NCI-H2227 treated with DMSO at 0.1 percent for 48 hours (cell line): Measurements from ENCODE around the gene RAB31.

ENCODE experiments used
- DNase-seq: peaks from one replicate; lab custom pipeline; 2025; lab: John Stamatoyannopoulos, UW

RAB31 gene

DNA sequence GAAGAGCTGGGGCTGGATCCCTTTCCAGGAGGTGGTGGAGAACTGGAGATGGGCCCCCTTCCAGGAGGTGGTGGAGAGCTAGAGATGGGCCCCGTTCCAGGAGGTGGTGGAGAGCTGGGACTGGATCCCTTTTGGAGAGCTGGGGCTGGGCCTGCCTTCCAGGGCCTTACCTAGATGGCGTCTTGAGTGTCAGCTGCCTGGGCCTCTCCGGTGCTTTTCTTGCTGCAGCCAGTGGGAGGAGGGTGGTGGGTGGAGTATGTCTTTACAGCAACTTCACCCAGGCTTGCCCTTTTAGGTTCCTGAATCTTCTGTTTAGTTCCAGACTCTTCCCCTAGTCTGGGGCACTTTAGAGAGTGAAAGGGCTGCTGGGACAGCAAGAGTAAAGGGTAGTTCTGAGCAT, 158.5 kb downstream of the RAB31 start:
- no peak for DNase-seq

DNA sequence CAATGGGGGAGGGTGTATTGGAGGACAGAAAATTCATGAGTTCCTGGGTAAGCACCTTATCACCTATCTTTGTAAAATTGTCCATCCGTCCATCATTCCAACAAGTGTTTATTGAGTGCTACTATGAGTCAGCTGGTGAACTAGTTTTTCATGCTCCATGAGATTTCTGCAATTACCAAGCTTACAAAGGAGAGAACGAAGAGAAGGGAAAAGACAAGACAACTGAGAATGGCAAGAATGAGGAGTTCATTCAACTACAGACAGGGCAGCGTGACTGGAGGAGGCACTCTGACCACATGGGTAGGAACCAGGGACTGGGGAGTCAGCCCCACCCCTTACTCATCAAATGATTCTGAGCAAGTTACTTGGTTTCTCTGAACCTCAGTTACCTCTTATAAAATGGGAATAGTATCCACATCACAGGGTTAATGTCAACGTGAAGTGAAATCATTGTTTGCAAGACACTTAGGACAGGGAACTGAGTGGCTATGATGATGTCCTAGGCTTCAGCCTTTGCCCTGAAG, 159.0 kb downstream of the RAB31 start:
- DNase-seq, result no peak

DNA sequence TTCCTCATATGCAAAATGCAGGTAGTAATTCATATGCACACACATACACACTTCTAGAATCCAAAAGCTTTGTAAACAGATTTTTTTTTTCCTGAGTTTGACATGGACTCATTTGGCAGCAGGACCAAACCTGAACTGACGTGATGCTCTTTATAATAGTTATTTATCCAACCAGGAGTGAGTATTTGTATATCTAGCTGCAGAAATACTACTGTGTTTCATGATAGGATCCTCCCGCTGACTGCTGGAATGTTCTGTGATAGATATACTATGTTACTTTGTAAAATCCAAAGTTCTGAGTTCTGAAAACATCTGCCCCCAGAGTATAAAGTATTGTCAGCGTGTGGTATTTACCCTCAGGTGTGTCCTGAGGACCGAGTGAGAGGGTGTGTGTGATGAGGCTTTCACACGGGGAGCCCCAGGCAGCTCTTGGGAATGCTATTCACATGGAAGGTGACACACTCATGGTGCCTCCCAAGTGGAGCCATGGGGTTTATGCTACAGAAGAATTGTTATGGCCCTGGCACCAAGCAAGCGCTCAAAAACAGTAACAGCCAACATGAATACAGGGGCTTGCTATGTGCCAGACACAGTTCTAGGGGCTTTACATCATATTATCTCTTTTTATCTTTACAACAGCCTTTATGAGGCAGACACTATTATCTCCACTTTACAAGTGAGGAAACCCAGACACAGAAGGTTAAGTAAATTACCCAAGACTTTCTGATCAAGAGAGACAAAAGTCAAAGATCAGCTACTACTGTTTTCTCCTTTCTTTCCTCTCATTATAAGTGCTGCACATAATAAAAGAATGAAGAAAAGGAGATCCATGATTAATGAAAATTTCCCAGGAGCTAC, 161.0 kb downstream of the RAB31 start:
- DNase-seq, result no peak

DNA sequence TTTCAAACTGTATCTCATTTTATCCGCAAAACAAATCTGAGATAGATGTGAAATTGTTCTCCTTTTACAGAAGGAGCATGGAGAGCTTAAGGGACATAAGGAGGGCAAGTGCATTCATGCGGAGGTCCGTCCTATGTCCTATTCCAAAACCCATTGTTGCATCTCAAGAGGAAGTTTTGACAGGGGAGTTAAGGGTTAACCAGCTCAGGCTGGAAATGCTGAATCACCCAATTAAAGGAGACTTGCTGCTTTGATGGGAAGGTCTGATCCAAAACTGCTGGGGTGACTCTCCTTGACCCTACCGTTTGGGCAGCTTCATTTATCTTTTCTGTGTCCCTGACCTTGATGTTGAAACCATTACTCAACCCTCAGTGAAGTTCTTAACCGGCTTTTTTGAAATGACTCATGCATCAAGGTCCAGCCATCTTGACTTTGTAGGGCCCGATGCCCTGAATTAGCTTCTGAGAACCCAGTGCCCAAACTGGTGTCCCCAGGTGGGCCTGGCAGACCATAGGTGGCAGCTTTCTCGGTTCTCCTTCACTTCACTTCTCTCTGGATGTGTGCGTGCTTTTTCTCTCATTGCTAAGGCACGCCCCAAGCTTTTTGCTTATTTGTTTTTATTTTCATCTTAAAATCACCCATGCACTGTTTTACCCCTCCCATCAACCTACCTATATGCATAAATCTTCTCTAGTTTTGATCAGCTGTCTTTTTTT, 161.8 kb downstream of the RAB31 start:
- peak; percentile 43 for DNase-seq

DNA sequence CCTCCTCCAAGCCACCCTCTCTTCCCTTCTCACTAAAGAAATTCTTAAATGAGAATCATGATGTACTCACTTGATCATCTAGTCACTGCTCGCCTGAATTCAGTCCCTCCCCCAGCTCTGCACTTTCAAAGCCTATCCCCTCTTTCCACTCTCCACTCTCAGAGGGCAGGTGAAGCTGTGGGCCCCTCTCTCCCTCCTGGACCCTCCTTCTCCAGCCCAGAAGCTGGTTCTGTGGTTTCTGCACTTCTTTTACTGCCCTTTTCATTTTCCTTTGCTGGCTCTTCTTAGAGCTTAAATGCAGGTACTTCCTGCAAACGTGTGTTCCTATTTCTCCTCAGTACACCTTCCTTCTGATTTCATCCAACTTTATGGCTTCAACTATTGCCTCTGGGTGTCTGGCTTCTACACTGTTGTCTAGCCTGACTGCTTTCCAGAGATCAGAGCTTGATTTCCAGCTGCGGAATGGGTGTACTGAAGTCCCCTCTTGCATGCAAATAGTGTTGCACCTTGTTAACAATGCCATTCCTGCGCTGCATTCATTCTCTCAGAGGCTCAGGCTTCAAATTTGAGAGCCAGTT, 162.4 kb downstream of the RAB31 start:
- DNase-seq, result peak; percentile 29

DNA sequence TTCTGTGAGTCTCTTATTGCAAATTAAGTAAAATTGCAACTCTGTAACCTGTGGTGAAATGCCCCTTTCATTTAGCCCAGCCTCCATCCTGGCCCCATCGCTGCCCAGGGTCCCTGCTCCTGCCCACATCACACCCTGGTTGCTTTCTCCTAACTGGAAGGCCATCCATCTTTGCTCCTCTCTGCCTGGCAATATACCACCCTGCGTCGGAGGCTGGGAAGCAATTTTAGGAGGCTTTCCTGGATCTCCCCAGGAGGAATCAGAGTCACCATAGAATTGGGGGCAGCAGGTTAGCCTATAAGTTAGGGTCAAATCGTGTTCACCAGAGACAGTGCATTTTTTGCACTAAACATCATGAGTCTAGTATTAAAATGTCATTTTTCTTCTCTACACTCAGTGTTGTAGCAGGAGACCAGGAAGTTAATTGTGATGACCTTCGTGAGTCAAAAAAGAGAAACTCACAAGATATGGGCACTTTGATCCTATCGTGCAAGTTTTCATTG, 163.2 kb downstream of the RAB31 start:
- DNase-seq, result no peak

DNA sequence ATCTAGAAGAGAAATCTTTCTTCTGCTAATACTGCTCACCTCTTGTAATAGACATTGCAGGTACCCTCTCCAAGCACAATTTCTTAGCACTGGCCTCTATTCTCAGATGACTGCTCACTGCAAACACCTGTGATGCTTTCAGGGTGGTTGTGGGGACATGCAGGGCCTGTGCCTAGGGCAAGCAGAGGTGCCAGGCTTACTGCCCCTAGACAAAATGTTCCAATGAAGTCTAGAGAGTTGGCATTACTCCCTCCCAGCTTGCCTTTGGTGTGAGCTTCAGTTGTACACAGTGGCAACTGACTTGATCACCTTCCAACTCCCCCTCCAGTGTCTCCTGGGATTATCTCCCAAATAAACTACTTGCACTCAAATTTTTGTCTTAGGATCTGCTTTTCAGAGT, 164.7 kb downstream of the RAB31 start:
- DNase-seq, result no peak

DNA sequence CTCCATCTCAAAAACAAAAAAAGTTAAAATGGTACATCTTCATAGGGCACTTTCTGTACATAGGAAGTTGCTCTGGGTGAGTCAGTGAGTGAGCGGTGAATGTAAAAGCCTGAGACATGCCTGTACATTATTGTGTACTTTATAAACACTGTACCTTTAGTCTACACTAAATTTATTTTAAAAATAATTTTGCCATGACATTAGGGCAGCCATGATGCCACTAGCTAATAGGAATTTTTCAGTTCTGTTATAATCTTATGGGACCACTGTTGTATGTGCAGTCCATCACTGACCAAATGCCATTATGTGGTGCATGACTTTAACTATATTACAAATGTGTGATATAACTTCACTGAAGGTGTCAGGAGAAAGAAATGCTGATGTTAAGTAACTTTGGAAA, 166.6 kb downstream of the RAB31 start:
- DNase-seq, result no peak

DNA sequence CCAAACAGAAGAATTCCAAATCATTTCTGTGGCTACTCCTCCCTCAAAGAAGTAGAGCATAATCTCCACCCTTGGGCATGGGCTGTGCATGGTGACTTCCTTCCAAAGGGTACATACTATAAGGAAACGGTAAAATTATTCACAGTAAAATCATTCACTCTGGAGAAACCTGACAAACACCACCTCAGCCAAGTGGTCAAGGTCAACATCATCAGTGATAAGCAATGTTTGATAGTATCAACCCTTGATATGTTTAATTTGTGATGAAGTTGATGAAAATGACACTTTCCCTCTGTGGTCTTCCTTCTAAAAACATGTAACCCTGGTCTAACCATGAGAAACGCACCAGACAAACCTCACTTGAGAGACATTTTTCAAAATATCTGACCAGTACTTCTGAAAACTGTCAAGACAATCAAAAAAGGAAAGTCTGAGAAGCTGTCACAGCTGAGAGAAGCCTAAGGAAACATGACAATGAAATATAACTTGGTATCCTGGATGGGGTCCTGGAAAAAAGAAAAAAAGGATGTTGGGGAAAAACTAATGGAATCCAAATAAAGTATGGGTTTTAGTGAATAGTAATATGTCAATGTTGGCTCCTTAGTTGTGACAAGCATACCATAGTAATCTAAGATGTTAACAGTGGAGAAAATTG, 168.2 kb downstream of the RAB31 start:
- no peak for DNase-seq

DNA sequence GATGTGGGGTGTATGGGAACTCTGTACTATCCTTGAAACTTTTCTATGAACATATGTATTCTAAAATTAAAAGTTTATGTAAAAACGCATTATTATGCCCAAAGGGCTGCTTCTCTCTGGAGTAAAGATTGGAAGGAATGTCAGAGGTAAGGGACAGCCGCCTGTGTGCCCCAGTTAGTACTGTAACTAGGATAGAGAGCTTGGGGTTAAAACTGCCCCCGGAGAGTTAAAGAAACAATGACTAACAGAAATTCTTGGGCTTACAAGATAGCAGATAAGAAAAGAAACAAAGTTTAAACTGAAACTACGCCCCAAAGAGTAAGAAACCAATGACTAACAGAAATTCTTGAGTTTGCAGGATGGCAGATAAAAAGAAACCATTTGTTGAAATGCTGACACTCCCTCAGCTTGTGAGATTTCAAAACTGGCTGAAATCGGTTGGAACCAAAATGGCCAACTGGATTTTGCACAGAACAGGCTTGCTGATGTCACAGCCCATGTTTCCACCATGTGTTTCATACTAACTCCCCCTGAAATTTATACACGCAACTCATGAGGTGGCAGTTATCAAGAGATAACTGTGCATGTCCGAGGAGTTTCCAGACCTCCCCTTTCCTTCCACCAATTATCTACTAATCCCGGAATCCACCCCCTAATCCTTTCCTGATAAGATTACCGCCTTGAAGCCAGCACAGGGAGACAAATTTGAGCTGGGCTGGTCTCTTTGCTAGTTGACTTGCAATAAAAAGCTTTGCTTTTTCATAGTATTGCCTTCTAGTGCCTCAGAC, 169.0 kb downstream of the RAB31 start:
- peak; percentile 36 for DNase-seq

DNA sequence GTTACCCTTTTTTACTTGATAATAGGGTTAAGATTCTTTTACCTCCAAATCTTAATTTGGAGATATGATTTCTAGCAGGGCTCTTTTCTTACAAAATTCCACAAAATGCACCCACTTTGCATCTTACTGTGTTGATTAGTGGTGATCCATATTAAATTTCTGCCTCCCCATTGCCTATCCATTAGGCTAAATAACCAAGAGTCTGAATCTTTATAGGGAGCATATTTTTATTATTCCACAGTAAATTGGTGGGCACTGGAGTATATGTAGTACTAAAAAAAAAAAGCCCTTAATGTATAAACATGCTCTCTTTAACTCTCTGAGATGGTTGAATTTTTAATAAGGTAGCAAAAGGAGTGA, 169.5 kb downstream of the RAB31 start:
- no peak for DNase-seq

DNA sequence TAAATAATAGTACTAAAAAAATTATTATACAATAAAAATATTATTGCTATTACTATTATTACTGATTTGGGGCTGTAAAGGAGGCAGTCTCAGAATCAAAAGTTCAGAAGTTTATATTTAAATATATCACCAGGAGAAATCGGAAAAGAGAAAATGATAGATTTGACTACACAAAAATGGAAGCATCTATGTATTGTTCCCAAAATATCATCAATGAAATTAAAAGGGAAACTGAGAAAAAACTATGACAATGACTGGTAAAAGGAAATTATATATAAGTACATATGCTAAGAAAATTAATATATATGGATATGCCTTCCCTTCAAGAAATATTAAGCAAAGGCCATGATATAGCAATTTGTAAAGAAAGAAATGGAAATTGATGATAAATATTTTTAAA, 170.0 kb downstream of the RAB31 start:
- DNase-seq, result no peak

DNA sequence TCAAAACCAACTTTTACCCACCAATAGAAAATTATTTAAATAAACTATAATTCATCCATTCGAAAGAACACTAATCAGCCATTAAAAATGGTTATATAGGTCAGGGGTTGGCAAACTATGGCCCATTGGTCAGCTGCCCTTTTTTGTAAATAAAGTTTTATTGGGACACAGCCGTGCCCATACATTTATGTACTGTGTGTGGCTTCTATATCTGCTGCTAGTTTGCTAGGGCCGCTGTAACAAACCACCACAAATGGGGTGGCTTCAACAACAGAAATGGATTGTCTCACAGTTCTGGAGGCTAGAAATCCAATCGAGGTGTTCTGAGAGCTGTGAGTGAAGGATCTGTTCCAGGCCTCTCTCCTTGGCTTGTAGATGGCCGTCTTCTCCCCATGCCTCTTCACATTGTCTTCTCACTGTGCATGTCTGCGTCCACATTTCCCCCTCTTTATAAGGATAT, 170.7 kb downstream of the RAB31 start:
- DNase-seq, result no peak

DNA sequence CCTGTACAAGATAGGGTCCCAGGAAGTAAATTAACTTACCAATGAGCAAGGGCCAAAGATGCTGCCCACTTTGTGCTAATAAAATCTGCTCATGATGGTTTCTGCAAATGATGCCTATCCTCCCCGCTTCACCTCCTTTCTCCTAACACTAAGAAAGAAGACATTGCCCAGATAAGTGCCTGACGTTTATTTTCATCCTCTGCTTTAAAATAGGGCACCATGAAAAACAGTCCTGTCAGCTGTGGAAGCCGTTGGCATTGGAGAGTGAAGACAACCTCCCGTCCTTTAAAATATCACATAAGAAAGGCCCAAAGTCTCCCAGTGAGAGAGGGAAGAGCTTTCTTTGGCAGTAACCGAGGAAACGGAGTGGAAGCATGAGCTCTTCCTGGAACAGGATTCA, 176.0 kb downstream of the RAB31 start:
- no peak for DNase-seq

DNA sequence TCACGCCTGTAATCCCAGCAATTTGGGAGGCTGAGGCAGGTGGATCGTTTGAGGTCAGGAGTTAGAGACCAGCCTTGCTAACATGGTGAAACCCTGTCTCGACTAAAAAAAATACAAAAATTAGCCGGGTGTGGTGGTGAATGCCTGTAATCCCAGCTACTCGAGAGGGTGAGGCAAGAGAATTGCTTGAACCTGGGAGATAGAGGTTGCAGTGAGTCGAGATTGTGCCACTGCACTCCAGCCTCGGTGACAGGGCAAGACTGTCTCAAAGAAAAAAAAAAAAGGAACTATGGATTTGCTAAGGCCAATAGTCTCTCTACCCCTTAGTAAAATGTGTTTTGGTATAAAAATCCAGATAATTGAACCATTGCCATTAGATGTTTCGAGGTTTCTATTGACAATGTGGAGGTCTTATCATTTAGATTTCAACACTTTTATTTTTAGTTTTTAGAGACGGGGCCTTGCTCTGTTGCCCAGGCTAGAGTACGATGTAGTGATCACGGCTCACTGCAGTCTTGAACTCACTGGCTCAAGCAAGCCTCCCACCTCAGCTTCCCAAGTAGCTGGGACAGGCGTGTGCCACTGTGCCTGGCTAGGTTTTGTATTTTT, 176.5 kb downstream of the RAB31 start:
- DNase-seq, result no peak

DNA sequence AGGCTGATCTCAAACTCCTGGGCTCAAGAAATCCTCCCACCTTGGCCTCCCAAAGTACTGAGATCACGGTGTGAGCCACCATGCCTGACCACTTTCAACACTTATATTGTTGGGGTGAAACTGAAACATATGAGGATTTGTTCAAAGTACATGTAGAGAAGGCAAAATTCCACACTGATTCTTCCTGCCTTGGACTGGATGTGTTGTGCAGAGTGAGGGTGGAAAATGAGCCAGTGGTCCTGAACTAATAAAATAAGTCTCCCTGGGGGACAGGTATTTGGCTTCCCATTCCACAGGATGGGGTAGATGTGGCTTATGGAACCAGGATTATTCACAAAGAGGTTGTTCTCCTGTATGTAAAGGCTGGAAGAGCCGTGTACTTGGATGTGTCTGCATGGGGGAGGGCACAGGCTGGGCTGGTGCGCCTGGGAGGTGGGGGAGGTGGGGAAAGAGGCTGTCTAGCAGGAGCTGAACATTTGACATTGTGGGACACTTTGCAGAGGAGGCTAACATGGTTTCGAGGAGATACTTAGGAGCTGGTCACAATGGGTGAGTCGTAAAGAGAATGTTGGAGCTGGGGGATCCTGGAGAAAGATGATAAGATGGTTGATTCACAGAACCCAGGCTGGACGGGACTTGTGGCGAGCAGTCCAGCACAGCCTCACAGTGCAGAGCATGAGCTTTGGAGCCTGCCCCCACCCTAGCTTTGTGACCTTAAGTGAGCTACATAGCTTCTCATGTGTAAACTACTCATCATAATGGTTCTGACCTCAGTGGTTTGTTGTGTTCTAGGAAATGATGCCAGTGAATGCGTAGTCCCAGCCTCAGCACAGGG, 177.3 kb downstream of the RAB31 start, which contains the start of gene TXNDC2:
Gene TXNDC2 (plus strand): TSS at position 804 of the 835 bp plus-strand sequence. CDS start 708 bp downstream, outside the sequence.
- DNase-seq, result no peak

DNA sequence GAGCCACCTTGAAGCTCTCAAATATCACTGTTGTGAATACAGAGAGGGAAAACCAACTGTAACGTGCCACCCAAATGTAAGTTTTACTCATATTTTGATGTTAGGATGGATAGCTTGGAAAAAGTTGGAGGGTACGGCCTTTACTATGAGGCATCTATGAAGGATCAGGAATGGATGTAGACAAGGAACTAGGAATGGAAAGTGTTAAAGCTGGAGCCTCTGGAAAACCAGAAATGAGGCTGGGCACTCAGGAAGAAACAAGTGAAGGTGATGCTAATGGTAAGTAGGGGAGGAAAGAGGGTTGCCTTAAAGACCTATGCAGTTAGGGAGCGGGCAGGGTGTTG, 177.9 kb downstream of the RAB31 start:
- DNase-seq, result no peak

DNA sequence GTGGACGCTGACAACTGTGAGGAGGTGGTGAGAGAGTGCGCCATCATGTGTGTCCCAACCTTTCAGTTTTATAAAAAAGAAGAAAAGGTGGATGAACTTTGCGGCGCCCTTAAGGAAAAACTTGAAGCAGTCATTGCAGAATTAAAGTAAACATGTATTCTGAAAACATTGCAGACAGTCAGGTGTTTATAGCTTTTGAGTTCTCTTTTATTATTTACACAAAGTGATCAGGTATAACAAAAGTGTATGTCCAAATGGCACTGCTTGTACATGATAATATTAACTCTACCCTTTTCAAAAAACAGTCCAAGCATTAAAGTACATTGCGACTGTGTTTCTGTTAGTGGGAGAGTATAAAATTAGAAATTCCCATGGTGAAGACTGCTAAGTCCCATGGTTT, 179.9 kb downstream of the RAB31 start:
- DNase-seq, result no peak

DNA sequence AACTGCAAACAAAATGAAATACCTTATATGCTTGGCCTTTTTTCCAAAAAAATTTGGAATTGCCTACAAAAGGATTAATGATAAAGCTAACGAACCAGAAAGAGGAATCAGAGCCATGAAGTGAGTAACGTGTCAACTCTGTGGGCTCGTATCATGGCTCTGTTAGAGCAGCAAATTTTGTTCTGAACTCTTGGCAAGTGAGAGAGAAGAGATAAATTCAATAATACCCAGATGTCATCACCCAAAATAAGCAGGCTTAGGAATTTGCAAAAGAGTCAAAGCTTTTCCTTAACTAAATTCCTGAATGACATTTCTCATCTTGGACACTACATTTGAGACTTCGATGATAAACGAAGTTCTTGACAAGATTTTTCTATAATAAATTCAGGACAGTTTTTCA, 182.1 kb downstream of the RAB31 start:
- DNase-seq, result no peak

DNA sequence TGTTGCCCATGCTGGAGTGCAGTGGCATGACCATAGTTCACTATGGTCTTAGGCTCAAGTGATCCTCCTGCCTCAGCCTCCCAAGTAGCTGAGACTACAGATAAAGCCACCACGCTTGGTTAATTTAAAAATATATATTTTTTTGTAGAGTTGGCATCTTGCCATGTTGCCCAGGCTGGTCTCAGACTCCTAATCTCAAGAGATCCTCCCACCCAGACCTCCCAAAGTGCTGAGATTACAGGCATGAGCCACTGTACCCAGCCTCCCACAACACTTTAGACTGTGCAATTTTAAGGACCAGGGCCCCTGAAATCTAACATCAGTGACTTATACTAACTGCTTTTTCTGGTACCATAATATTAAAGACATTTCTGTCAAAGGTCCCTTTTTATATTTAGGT, 182.9 kb downstream of the RAB31 start:
- no peak for DNase-seq
